ENCODE results near the gene CUL3.

The CUL3 gene

DNA sequence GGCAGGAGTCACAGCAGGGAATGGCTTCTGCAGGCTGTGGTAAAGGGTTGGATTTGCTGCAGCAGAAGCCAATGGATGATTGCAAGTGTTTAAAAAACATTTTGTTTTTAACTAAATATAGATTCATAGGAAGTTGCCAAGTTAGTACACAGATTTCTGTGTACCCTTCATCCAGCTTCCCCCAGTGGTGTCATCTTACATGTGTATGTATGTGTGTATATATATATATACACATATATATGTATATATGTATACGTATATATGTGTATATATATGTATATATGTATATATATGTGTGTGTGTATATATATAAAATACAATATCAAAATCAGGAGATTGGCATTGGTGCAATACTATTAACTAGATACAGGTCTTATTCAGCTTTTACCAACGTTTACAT is 164.1 kb downstream of the CUL3 start:
- no peak for DNase-seq (ENCODE audit: low read depth)

Data from non-pigmented ciliary epithelial cell (primary cell).